HepG2 (cell line): ENCODE results near the gene CIITA. TPM values are rescaled to one million over a fixed set of nuclear protein-coding genes. Genes with fewer than 3 reads are reported as not detected.
A peak's percentile ranks its signal among the peaks of the same experiment; 100 is the strongest.

Source experiments
- BORCS8-MEF2B ChIP-seq: sonication (generic); formaldehyde crosslinking; IDR thresholded peaks from 2 replicates; pipeline ENCODE4 v1.8.0; 2022; ENCODE audit warnings: mild to moderate bottlenecking, missing genetic modification reagents
- CHCHD3 ChIP-seq: sonication (generic); formaldehyde crosslinking; IDR thresholded peaks from 2 replicates; pipeline ENCODE4 v1.8.0; 2022; ENCODE audit warnings: mild to moderate bottlenecking, missing genetic modification reagents, moderate library complexity
- ISL2 ChIP-seq: sonication (generic); formaldehyde crosslinking; IDR thresholded peaks from 2 replicates; pipeline ENCODE4 v1.5.0; 2020; ENCODE audit warnings: missing genetic modification reagents
- KAT8 ChIP-seq: IDR thresholded peaks from 2 replicates; pipeline ENCODE4 v1.6.1; 2016; ENCODE audit warnings: missing genetic modification reagents, missing compliant biosample characterization
- REPIN1 ChIP-seq: sonication (generic); formaldehyde crosslinking; IDR thresholded peaks from 2 replicates; pipeline ENCODE4 v1.8.0; 2022; ENCODE audit warnings: missing genetic modification reagents, low read depth, mild to moderate bottlenecking, borderline replicate concordance
- ZFX ChIP-seq: sonication (generic); formaldehyde crosslinking; IDR thresholded peaks from 2 replicates; pipeline ENCODE4 v1.4.0; 2020; ENCODE audit warnings: mild to moderate bottlenecking, low read depth, missing genetic modification reagents, moderate library complexity
- ZNF7 ChIP-seq: IDR thresholded peaks from 2 replicates; pipeline ENCODE4 v1.6.1; 2016; ENCODE audit warnings: missing biosample characterization, missing genetic modification reagents
- polyA plus RNA-seq, 8 experiments: library from polyadenylated mRNA; depleted of rRNA in 3 of 8; stranded (reverse) in 7 of 8; unstranded in 1 of 8; fragments of >200 nt; fragmentation: Illumina TruSeq in 4 of 8; extraction: Trizol in 4 of 8; gene quantifications; 2 replicates each; pipeline versions ENCODE4 v1.2.1 to v1.2.3, GENCODE V29; 2011 to 2016; ENCODE audit warnings: low read depth in 4 of 8, missing spikeins in 1 of 8, mixed read lengths in 1 of 8; ENCODE audit not compliant: insufficient read depth in 1 of 8
- total RNA-seq, 5 experiments: library from RNA; depleted of rRNA; stranded (reverse); fragments of >200 nt; fragmentation: Illumina TruSeq; extraction: Trizol; gene quantifications; 2 replicates each; pipeline ENCODE4 v1.2.3, GENCODE V29; 2016; ENCODE audit warnings: low read depth in 1 of 5
- TF ChIP-seq, protein P1 (sequence below), 2 experiments: IDR thresholded peaks; 2 replicates each; pipeline ENCODE4 v1.6.1; 2011 to 2012; ENCODE audit warnings: low read length in 2 of 2, borderline replicate concordance in 1 of 2, low read depth in 1 of 2, mild to moderate bottlenecking in 1 of 2, moderate library complexity in 1 of 2

CIITA gene
- total and polyA plus RNA-seq, 2 of the 13 experiments (the other 11 are each of a cell fraction or from before 2014, with no cell fraction given), result 0.08 to 0.09 TPM

DNA sequence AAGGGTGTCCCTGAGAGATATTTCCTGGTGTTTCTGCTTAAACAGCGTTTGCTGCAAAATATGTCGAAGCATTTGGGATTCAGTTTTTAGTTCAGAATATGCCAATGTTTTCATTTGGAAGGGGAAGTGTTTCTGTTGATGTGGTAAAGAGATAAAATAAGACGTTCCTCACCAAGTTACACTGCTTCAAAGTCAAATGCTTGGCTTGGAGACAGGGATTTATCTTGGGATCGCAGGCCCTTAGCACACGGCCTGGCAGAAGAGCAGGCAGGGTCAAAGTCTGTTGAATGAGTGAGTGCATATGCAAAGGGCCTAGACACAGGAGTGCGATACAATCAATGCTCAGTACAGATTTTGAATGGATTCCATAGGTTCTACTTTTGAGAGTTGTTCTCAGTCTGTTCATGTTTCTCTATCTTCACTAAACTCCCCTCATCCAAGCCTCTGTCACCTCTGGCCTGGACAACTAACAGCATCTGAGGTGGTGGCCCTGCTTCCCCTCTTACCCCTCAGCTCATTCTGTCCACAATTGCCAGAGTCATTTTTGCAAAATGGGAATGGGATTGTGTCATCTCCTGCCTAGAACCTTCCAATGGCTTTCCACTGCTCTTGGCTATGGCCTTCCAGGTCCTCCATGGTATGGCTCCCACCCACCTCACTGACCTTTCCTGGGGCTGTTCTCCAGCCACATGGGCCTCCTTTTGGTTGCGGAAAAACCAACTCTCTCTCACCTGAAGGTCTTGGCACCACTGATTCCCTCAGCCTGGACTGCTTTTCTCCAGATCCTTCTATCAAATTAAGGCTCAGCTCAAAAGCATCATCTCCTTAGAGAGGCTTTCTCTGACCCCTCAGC is 62.0 kb downstream of the CIITA start (continued):
- TF ChIP-seq REPIN1 (CRISPR knock-in tag) (no peak), KAT8 (peak; percentile 46; the same call in 1 of the 2 replicates), CHCHD3 (CRISPR knock-in tag) (no peak), ISL2 (CRISPR knock-in tag) (no peak), ZNF7 (CRISPR knock-in tag) (peak; percentile 76), BORCS8-MEF2B (CRISPR knock-in tag) (peak; percentile 30), ZFX (CRISPR knock-in tag) (peak; percentile 78)
- TF ChIP-seq, protein P1, sequence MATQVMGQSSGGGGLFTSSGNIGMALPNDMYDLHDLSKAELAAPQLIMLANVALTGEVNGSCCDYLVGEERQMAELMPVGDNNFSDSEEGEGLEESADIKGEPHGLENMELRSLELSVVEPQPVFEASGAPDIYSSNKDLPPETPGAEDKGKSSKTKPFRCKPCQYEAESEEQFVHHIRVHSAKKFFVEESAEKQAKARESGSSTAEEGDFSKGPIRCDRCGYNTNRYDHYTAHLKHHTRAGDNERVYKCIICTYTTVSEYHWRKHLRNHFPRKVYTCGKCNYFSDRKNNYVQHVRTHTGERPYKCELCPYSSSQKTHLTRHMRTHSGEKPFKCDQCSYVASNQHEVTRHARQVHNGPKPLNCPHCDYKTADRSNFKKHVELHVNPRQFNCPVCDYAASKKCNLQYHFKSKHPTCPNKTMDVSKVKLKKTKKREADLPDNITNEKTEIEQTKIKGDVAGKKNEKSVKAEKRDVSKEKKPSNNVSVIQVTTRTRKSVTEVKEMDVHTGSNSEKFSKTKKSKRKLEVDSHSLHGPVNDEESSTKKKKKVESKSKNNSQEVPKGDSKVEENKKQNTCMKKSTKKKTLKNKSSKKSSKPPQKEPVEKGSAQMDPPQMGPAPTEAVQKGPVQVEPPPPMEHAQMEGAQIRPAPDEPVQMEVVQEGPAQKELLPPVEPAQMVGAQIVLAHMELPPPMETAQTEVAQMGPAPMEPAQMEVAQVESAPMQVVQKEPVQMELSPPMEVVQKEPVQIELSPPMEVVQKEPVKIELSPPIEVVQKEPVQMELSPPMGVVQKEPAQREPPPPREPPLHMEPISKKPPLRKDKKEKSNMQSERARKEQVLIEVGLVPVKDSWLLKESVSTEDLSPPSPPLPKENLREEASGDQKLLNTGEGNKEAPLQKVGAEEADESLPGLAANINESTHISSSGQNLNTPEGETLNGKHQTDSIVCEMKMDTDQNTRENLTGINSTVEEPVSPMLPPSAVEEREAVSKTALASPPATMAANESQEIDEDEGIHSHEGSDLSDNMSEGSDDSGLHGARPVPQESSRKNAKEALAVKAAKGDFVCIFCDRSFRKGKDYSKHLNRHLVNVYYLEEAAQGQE (IDR thresholded peaks at IDR 0.05; ENCODE audit: borderline replicate concordance in 1 of 2, low read depth in 1 of 2, low read length in 2 of 2), result no peak
